ENCODE data around the gene CCDC74B.
"Not testable (repeated sequence)": the region's sequence is repeated elsewhere in the genome, so short reads cannot be mapped to it uniquely, and the experiment has no call there.

The CCDC74B gene

DNA sequence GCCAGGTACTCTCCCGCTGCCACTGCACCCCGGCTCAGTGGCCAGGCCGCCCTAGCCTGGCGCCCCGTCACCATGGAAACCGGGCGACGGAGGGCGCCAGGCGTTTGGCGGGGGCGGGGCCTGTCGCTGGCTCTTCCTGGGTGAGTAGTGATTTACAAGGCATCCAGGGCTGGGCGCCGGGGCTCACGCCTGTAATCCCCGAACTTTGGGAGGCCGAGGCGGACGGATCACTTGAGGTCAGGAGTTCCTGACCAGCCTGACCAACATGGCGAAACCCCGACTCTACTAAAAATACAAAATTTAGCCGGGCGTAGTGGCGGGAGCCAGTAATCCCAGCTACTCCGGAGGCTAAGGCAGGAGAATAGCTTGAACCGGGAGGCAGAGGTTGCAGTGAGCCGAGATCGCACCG is at the start of gene CCDC74B:
Gene CCDC74B (minus strand): TSS at position 107 of the 409 bp plus-strand sequence. CDS start 116 bp downstream, outside the sequence.
- DNase-seq = not testable (repeated sequence)

DNA sequence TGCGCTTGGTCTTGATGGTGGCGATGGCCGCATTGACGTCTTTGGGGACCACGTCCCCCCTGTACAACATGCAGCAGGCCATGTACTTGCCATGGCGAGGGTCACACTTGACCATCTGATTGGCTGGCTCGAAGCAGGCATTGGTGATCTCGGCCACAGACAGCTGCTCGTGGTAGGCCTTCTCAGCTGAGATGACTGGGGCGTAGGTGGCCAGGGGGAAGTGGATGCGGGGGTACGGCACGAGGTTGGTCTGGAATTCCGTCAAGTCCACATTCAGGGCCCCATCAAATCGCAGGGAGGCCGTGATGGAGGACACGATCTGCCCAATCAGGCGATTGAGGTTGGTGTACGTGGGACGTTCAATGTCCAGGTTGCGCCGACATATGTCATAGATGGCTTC is 48.9 kb upstream of the CCDC74B start:
- not testable (repeated sequence) for DNase-seq

DNA sequence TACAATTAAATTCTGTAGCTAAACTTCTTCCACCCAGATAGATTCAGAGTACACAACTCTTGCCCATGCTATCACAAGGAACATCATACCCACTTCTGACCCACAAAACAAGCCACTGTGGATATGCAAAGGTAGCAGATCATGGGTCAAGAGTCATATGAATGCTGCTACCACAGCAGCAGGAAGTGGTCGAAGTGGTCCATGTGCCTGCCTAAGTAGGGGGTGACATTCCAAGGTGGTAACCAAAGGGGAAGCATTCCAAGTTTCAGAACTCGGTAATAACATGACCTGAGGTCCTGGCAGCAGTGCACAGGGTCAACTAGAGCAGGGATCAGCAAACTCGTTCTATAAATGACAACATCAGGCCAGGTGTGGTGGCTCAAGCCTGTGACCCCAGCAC is 47.5 kb upstream of the CCDC74B start:
- DNase-seq = not testable (repeated sequence)

DNA sequence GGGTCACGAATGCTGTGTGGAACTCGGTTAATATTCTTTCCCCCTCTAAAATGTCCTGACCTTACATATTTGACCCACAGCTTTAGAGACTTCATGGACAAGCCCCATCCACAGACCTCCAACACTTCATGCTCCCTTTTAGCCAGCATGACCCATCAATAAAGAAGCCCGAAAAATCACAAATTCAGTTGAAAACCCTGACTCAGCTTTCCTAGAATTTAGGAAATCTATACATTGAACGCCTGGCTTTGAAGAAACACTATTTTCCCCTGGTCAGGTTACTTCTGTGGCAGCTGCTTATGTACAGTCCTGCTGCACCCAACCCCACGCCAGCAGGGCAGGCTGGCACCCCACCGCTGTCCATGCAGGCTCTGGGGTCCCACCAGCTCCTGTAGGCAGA is 46.4 kb upstream of the CCDC74B start:
- DNase-seq = not testable (repeated sequence)

DNA sequence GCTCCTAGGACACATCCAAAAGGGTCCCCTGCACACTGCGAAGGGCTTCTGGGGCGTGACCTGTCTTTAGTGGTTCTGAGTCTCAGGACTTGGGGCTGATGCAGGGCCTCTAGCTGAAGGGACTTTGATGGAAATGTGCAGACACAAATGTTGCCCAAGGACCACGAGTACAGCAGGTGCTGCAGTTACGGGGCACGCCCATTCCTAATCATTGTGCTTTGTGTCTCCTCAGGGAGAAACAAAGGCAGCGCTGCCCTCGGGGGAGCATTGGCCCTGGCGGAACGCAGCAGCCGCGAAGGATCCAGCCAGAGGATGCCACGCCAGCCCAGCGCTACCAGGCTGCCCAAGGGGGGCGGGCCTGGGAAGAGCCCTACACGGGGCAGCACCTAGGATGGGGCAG is 45.3 kb upstream of the CCDC74B start:
- no peak for DNase-seq

DNA sequence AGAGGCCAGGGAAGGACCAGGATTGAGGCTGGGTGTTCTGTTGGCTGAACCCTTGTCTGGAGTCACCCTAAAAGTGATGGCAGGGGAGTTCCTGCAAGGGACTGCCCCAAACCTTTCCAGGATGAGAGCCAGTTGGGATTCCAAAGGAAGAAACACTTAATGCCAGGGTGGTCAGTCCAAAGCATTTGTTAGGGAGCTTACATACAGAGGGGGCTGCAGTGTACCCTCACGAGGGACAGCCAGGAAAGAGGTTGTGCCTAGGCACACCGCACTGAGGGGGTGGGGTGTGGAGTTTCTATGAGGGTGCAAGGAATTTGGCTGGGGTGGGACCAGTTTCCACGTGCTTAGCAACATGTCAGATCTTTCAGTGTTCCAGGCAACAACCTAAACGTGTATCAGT is 44.0 kb upstream of the CCDC74B start:
- not testable (repeated sequence) for DNase-seq

DNA sequence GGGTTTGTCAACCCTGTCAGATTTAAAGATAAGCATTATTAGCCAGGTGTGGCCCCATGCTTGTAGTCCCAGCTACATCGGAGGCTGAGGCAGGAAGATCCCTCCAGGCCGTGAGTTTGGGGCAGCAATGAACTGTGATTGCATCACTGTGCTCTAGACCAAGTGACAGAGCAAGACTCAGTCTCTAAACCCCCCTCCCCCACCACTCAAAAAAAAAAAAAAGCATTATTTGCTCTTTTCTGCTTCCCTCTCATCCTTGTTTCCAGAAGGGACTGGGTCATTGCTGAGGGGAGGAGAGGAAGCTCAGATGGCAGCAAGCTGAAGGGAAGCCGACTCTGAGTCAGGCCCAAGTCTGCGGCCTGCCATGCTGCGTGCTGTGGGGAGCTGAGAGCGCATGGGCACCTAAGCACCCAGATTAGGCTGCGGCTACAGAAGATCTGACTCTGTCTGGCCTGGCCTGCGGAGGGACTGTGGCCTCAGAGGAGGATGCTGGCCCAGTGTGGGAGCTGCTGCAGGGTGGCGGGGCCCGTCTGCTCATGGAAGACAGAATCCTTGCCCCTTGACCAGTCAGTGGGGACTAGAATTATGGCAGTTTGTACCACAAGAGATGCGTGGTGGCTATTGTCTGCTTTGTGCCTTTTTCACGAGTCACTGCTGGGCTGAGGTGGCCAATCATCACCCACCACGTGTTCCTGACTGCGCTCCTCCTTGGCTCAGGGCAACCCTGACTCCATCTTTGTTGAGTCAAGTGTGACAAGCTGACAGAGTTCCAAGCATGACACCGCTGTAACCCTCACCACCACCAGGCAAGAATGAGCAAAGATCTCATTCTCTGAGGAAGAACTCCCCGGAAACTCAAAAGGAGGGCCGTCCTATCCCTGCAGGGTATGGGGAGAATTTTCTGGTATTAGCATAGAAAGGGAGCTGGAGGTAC is 43.2 kb upstream of the CCDC74B start:
- not testable (repeated sequence) for DNase-seq

DNA sequence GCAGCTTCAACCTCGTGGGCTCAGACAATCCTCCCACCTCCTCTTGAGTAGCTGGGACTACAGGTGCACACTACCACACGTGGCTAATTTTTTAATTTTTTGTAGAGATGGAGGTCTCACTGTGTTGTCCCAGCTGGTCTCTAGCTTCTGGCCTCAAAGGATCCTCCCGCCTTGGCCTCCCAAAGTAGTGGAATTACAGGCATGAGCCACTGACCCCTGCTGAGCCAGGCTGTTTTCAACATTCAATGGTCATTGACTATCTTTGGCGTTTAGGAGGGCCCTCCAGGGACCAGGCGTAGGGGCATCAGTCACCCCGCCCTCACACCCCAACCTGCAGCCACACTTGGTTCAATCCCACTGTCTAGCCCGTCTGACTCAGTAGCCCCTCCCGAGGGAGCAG is 42.4 kb upstream of the CCDC74B start:
- no peak for DNase-seq

DNA sequence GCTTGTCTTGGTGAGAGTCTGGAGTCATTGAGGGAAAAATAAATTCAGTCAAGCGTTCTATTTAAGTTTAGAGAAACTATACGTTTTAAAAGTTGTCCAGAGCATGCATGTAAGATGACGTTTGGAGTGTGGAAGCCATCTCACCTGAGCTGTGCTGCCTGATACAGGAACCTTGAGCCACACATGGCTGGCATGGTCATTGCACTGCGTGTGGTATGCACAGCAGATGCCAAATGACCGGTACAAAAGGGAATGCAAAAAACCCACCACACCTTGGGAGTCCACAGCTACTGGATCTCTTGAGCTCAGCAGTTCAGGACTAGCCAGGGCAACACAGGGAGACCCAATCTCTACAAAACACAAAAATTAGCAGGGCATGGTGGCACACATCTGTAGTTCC is 41.5 kb upstream of the CCDC74B start:
- DNase-seq = no peak

DNA sequence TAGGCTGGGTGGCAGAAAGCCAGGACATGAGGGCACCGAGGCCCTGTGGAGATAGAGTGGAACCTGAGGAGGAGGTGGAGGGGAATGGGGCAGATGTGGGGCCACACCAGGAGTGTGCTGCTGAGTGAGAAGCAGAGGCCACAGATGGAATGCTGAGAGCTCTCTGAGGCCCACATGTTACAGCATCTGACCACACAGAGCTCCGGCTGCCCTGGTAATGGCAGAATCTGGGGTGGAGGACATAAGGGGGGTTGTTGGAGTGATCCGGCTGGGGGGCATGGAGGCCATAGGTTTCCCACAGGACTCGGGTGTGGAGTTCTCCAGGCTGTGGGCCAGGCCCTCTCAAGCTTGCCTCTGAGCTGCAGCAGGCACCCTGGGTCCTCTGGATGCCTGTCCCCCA is 41.0 kb upstream of the CCDC74B start:
- no peak for DNase-seq

DNA sequence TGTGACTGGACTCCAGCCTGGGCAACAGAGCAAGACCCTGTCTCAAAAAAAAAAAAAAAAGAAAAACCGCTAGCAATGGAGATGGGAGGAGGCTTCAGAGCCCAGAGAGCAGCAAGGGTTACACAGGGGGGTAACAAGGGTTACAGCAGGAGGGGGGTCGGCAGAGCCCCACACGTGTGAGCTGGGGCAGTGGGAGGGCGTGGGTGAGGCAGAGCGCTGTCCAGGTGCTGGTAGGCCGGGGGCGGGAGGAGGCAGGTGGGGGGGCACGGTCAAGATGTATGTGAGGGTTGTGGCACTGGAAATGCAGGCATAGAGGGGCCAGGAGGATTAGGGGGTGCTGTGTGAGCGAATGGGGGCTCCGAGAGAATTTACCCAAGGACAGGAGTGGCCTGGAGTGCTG is 40.5 kb upstream of the CCDC74B start:
- no peak for DNase-seq

DNA sequence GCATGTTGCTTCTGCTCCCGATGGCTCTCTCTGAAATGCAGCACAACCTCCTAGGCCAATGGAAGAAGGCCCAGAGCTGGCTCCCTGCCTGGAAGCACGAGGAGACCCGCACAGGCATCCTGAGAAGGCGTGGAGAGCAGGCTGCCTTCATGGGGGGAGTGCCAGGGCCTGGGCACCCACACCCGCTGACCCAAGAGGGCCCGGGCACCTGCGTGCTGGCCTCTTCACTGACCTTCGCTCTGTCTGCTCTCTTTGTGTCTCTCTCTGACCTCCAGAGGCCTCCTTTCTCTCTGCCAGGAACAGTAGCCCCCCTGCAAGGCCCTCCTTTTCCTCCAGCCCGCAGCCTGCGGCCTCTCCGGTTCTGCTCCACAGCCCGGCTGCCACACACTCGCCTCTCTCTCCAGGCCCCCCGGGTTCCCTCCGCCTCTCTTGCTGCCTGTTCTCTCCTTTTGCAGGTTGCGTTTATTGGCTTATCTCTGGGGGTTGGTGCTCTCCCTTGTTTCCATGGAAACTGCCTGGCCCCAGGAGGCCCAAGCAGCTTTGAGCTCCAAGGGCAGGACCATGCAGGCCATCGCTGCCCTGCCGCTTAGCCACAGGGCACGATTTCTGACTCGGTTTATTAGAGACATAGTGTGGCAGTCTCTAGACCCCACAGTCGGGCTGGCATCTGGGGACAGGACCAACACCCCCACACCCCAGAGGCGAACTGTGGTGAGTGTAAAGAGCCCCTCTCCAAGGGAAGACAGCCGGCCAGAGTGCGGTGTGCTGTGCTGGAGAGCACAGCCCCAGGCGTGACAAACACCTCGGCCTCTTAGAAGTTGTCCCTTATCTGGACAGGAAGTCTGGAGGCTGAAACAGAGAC is 38.8 kb upstream of the CCDC74B start:
- no peak for DNase-seq

DNA sequence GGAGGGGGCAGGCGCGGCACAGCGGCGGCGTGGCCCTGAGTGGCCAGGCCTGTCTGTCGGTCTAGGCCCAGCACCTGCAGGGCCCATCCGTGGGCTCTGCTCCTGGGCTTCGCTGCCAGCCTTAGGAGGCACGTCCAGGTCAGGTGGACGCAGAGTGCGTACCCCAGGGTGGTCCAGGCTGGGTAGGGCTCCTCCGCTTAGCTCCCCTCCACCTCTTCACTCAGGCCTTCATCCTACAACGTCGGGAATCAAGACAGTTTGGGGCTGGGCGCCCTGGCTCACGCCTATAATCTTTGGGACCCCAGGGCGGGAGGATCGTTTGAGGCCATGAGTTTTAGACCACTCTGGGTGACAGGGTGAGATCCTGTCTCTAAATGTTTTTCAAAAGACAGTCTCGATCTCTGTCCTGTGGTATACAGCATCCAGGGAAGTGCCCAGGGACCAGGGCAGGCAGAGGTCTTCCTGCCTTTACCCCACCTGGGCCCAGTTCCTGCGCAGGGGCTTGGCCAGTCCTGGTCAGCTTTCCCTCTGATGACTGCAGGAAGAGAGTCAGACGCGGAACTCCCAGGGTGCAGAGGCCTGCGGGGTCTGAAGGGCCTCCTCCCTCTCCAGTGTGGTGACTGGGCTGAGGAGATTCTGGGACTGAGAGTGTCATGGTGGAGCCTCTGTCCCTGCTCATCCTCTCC is 38.1 kb upstream of the CCDC74B start:
- not testable (repeated sequence) for DNase-seq

DNA sequence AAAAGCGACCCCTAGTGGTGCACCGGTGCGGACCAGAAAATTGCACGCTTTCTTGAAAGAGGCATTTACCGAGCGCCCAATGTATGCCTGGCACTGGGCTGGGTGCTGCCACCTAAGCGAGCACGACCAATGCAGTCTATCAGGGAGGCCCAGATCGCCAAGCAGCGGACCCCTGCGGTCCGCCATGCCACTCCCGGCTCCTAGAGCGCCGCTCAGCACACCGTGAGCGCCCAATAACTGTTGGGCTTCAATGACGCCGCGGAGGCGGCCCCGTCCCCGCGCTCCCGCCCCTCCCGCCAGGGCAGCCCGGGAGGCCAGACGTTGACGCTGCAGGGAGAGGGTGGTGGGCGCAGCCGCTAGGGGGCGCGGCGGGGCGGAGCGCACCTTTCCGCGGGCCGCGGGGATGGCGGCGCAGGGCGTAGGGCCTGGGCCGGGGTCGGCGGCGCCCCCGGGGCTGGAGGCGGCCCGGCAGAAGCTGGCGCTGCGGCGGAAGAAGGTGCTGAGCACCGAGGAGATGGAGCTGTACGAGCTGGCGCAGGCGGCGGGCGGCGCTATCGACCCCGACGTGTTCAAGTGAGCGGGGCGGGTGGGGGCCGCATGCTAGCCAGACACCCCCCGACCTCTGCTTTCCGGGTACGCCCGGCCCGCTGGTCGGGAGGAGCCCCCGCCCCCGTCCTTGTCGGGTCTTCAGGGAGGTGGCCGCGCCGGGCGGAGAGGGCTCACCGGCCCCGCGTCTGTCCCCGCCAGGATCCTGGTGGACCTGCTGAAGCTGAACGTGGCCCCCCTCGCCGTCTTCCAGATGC is 37.2 kb upstream of the CCDC74B start, which contains the start of gene MZT2B:
Gene MZT2B (plus strand): TSS at position 383 of the 803 bp plus-strand sequence. CDS start 21 bp downstream, at position 404.
- peak; percentile 67 for DNase-seq

DNA sequence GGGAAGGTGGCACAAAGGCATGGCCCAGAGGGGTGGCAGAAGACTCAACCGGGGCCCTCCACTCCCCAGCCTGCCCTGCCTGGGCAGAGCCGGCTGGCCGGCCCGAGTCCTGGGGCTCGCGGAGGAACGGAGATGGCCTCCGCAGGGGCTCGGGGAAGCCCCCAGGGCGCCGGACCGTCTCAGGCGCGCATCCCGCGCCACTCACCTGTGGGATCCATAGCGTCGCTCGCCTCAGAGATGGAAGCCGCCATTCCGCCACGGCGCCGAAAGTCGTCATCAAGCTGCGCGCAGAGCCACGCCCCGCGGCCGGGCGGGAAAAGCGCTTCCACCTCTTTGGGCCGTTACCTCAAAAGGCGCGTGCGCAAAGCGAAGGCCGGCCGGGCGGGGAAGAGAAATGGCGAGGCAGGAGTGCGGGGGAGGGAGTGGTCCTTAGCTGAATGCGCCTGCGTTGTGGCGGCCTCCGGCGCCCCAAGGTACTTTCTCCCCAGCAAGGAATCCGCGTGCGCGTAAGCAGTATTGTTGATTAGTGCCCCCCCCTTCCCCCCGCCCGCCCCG is 36.5 kb upstream of the CCDC74B start, which contains the start of gene SMPD4:
Gene SMPD4 (minus strand): TSS at position 278 of the 555 bp plus-strand sequence. CDS start 5,010 bp downstream, outside the sequence.
- DNase-seq = peak; percentile 90

DNA sequence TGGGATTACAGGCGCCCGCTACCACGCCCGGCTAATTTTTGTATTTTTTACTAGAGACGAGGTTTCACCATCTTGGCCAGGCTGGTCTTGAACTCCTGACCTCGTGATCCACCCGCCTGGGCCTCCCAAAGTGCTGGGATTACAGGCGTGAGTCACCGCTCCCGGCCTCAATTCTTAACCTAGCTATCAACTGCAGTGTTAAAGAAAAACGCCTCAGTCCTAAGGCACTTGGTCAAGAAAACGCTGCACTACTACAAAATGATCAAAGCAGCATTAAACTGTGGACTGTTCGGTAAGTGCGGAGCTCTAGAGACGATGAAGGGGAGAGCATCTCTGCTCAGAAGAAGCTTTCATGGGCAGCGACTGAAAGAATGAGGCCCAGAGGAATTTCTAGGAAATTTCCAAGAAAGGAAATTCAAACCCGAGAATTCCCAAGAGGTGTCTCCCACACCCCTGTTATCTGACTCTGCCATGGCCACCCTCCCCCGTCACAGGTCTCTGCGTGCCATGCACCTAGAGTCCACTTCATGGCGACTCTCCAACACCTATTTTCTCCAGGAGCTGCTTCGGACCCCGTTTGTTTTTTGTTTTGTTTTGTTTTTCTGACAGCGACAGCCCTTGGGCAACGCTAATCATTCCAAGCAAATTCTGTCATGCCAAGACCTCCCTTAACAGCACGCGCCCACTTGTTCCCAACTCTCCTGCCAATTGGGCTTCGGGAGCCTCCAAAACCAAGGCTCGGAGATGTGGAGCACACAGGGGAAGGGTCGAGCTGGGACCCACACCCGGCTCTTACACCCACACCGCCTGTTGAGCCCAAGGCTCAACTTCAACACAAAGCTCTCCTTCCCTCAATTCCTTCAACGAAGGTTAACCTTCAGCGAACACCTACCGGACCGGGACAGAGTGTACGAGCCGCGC is 35.8 kb upstream of the CCDC74B start:
- DNase-seq = not testable (repeated sequence)

DNA sequence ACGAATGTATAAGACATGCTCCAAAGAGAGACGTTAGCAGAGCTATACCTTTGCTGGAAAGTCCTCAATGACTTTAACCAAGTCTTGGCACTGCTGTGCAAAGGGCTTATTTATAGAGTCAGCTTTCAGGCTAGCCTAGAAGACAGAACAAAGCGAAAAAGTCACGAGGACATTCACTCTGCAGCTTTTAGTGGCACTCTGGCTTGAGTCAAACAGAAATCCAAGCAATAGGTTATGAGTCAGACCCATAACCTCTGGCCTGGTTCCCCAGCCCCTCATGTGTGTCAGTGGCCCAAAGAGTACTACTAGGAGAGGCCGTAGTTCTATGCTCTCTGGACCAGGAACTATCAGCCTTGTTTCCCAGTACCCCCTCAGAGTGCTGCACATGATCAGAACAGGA is 30.0 kb upstream of the CCDC74B start:
- DNase-seq = not testable (repeated sequence)

DNA sequence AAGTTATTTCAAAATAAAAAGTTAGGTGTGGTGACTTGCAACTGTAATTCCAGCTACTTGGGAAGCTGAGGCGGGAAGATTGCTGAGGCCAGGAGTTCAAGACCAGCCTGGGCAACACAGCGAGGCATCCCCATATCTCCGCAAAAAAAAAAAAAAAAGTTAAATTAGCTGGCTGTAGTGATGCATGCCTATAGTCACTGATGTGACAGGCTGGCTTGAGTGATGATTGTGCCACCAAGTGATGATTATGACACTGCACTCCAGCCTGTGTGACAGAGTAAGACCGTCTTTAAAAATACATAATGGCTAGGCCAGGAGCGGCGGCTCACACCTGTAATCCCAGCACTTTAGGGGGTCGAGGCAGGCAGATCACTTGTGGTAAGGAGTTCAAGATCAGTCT is 25.0 kb upstream of the CCDC74B start:
- no peak for DNase-seq

DNA sequence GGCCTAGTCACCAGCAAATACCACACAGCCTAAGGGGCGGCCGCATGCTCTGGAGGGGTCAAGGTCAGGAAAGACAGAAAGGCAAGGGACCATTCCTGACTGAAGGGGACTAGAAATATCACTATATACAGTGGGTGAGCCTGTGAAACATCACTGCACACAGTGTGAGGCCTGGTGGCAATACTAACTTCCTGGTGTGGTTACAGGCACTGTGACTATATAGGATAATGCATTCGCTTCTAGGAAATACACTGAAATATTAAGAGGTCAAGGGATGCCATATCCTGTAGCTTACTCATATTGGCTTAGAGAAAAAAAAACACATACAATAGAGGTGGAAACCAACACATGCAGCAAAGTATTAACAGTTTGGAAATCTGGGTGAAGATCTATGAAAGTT is 24.3 kb upstream of the CCDC74B start:
- not testable (repeated sequence) for DNase-seq

DNA sequence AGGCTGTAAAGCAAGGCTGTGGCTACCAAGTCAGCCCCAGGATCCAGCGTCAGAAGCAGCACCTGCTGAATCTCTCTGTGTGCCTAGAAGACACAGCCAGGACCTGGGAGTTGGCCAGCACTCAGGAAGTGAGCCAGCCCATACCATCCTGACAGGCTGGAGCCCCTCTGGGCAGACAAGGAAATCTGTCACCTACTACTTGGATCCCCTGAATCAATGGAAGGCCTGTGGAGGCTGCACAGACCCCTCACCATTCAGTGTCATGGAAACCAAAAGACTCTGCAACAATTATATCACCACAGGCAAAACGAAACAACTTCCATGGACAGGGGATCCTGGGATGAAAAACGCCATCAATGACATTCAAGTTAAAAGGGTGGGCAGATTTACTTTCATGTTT is 21.7 kb upstream of the CCDC74B start:
- not testable (repeated sequence) for DNase-seq
